Activated CD4-positive, alpha-beta T cell treated with anti-CD3 and anti-CD28 coated beads for 48 hours (primary cell): ENCODE data around the gene STK36.

Experiments used
- DNase-seq: peaks from one replicate; pipeline ENCODE4 v3.0.0-alpha.2; 2020

The STK36 gene

GRCh38 chr2:218748741-218749441, 77.0 kb downstream of the STK36 start:
- no peak for DNase-seq
